HG02610 (cell line): ENCODE results near the gene TMPRSS4.
A peak's percentile ranks its signal among the peaks of the same experiment; 100 is the strongest.

ENCODE experiments used
- ATAC-seq: cut with Tn5 transposase; IDR thresholded peaks from one replicate; pipeline ENCODE4 v1.9.1; 2021; ENCODE audit warnings: mild to moderate bottlenecking, moderate library complexity; ENCODE audit not compliant: unreplicated experiment

TMPRSS4 gene

GRCh38 chr11:118102721-118103261, 25.9 kb downstream of the TMPRSS4 start:
- ATAC-seq, result no peak

- ATAC-seq, result no peak
These were observed 27.6 kb downstream of the TMPRSS4 start for GRCh38 chr11:118104491-118104890.

GRCh38 chr11:118105657-118106305, 28.9 kb downstream of the TMPRSS4 start:
- no peak for ATAC-seq

GRCh38 chr11:118106789-118107335, 30.0 kb downstream of the TMPRSS4 start:
- no peak for ATAC-seq

GRCh38 chr11:118108513-118108912, 31.6 kb downstream of the TMPRSS4 start:
- no peak for ATAC-seq

- ATAC-seq, result no peak
These were observed 32.4 kb downstream of the TMPRSS4 start for GRCh38 chr11:118109231-118109630.

- ATAC-seq, result no peak
These were observed 34.3 kb downstream of the TMPRSS4 start for GRCh38 chr11:118111019-118111743.

- ATAC-seq, result no peak
These were observed 34.8 kb downstream of the TMPRSS4 start for GRCh38 chr11:118111744-118112035.

- ATAC-seq, result no peak
These were observed 36.0 kb downstream of the TMPRSS4 start for GRCh38 chr11:118112711-118113430.

- no peak for ATAC-seq
These were observed 37.4 kb downstream of the TMPRSS4 start for GRCh38 chr11:118114266-118114665.

GRCh38 chr11:118115048-118115447, 38.2 kb downstream of the TMPRSS4 start:
- ATAC-seq, result no peak

- ATAC-seq, result peak; percentile 44
These were observed 41.1 kb downstream of the TMPRSS4 start for GRCh38 chr11:118117790-118118601.

- ATAC-seq, result no peak
These were observed 43.9 kb downstream of the TMPRSS4 start for GRCh38 chr11:118120793-118121192.

- no peak for ATAC-seq
These were observed 48.2 kb downstream of the TMPRSS4 start for GRCh38 chr11:118124929-118125535.

- ATAC-seq, result no peak
These were observed 49.4 kb downstream of the TMPRSS4 start for GRCh38 chr11:118126082-118126838.

GRCh38 chr11:118128310-118128709, 51.4 kb downstream of the TMPRSS4 start:
- no peak for ATAC-seq

GRCh38 chr11:118128721-118129470, 52.0 kb downstream of the TMPRSS4 start:
- no peak for ATAC-seq

GRCh38 chr11:118129471-118130172, 52.7 kb downstream of the TMPRSS4 start:
- ATAC-seq, result no peak
